ENCODE measurements around the gene SLC4A4. TPM values are rescaled to one million over a fixed set of nuclear protein-coding genes. Genes with fewer than 3 reads are reported as not detected.

SLC4A4 gene
- total RNA-seq, 4 donors from 2014 or later: 0.42 to 1.4 (median 0.65) TPM

- Histone ChIP-seq H3K36me3 (no peaks in the 10 kb centered on the region), H3K27ac (no peak overlapping the region), H3K4me1 (no peaks in the 10 kb centered on the region), H3K9me3 (no peaks in the 10 kb centered on the region), H3K27me3 (no peaks in the 10 kb centered on the region), H3K4me3 (no peak overlapping the region)
- TF ChIP-seq CTCF (IDR thresholded peaks at IDR 0.05 in 4 of 5, conservative IDR thresholded peaks at IDR 0.05 in 1 of 5) (no peak), POLR2A (IDR thresholded peaks at IDR 0.05) (no peak)
- intact Hi-C loops (cut with DNase I; ENCODE audit: low total_unique reads) (no loop called here), in situ Hi-C loops (cut with MboI; ENCODE audit: low sequenced_read_pairs in 4 of 4) (no loop called here)
- ATAC-seq (no peak), DNase-seq (no peak)
Observed at GRCh38 chr4:71607780-71608677, 269.2 kb downstream of the SLC4A4 start.

GRCh38 chr4:71608678-71609071 lies 269.9 kb downstream of the SLC4A4 start:
- no peak overlapping the region for H3K4me3 ChIP-seq
- ATAC-seq: no peak
- no peak overlapping the region for H3K27ac ChIP-seq
- H3K9me3 ChIP-seq: no peaks in the 10 kb centered on the region
- TF ChIP-seq POLR2A (IDR thresholded peaks at IDR 0.05): no peak
- TF ChIP-seq CTCF (IDR thresholded peaks at IDR 0.05 in 4 of 5, conservative IDR thresholded peaks at IDR 0.05 in 1 of 5): no peak
- no peaks in the 10 kb centered on the region for H3K36me3 ChIP-seq
- DNase-seq: no peak
- intact Hi-C loops (cut with DNase I; ENCODE audit: low total_unique reads): no loop called here
- in situ Hi-C loops (cut with MboI; ENCODE audit: low sequenced_read_pairs in 4 of 4): no loop called here
- H3K27me3 ChIP-seq: no peaks in the 10 kb centered on the region
- no peaks in the 10 kb centered on the region for H3K4me1 ChIP-seq

- DNase-seq (no peak), ATAC-seq (no peak)
- H3K4me1 ChIP-seq: no peaks in the 10 kb centered on the region
- no peaks in the 10 kb centered on the region for H3K9me3 ChIP-seq
- no peak for TF ChIP-seq CTCF (IDR thresholded peaks at IDR 0.05 in 4 of 5, conservative IDR thresholded peaks at IDR 0.05 in 1 of 5)
- no peak for TF ChIP-seq POLR2A (IDR thresholded peaks at IDR 0.05)
- intact Hi-C loops (cut with DNase I; ENCODE audit: low total_unique reads) (no loop called here), in situ Hi-C loops (cut with MboI; ENCODE audit: low sequenced_read_pairs in 4 of 4) (no loop called here)
- H3K4me3 ChIP-seq: no peak overlapping the region
- no peaks in the 10 kb centered on the region for H3K36me3 ChIP-seq
- no peak overlapping the region for H3K27ac ChIP-seq
- H3K27me3 ChIP-seq: no peaks in the 10 kb centered on the region
Observed at GRCh38 chr4:71609167-71609566, 270.3 kb downstream of the SLC4A4 start.

- Histone ChIP-seq H3K36me3 (no peaks in the 10 kb centered on the region), H3K9me3 (no peaks in the 10 kb centered on the region), H3K4me3 (no peak overlapping the region), H3K27ac (no peak overlapping the region), H3K4me1 (no peaks in the 10 kb centered on the region), H3K27me3 (no peaks in the 10 kb centered on the region)
- no peak for DNase-seq
- TF ChIP-seq POLR2A (IDR thresholded peaks at IDR 0.05) (no peak), CTCF (IDR thresholded peaks at IDR 0.05 in 4 of 5, conservative IDR thresholded peaks at IDR 0.05 in 1 of 5) (no peak)
- intact Hi-C loops (cut with DNase I; ENCODE audit: low total_unique reads): no loop called here
- no peak for ATAC-seq
- in situ Hi-C loops (cut with MboI; ENCODE audit: low sequenced_read_pairs in 4 of 4): no loop called here
Observed at GRCh38 chr4:71609651-71610050, 270.8 kb downstream of the SLC4A4 start.

Measured in gastrocnemius medialis (tissue), 4 donors.